Measurements from ENCODE around the gene KRT7. TPM values are rescaled to one million over a fixed set of nuclear protein-coding genes. Genes with fewer than 3 reads are reported as not detected.

The KRT7 gene
- total and polyA plus RNA-seq, 9 donors: 0.31 to 7.1 (median 1.2) TPM

- WGBS (ENCODE audit: insufficient coverage): 80% methylated on average over 1 of the region's 3 CpGs
- H3K27me3 ChIP-seq (ENCODE audit: control insufficient read depth, insufficient read depth, low read length): peaks cover 19% of the 10 kb centered on the region
Measured at GRCh38 chr12:52267699-52268098, 34.7 kb downstream of the KRT7 start.

GRCh38 chr12:52268212-52268611 is 35.2 kb downstream of the KRT7 start:
- no peaks in the 10 kb centered on the region for H3K9me3 ChIP-seq (replicated peaks; ENCODE audit: control insufficient read depth, low read depth, low read length)
- no peak overlapping the region for H3K4me3 ChIP-seq (ENCODE audit: low read length)
- H3K4me1 ChIP-seq (ENCODE audit: control insufficient read depth, insufficient read depth, low read length): peaks cover 11% of the 10 kb centered on the region
- WGBS (ENCODE audit: insufficient coverage): 50% methylated on average over 1 of the region's 2 CpGs
- no peak for DNase-seq
- H3K27me3 ChIP-seq (ENCODE audit: control insufficient read depth, insufficient read depth, low read length): peaks cover 17% of the 10 kb centered on the region
- no peak overlapping the region for H3K27ac ChIP-seq (ENCODE audit: low read length)
- H3K36me3 ChIP-seq (ENCODE audit: control insufficient read depth, insufficient read depth, low read length): no peaks in the 10 kb centered on the region

More at GRCh38 chr12:52267699-52268098, 34.7 kb downstream of the KRT7 start:
- Histone ChIP-seq H3K9me3 (replicated peaks; ENCODE audit: control insufficient read depth, low read depth, low read length) (no peaks in the 10 kb centered on the region), H3K4me3 (ENCODE audit: low read length) (no peak overlapping the region), H3K36me3 (ENCODE audit: control insufficient read depth, insufficient read depth, low read length) (no peaks in the 10 kb centered on the region), H3K4me1 (ENCODE audit: control insufficient read depth, insufficient read depth, low read length) (peaks cover 11% of the 10 kb centered on the region), H3K27ac (ENCODE audit: low read length) (no peak overlapping the region)
- DNase-seq: no peak

- no peak overlapping the region for H3K4me3 ChIP-seq (ENCODE audit: low read length)
- H3K9me3 ChIP-seq (replicated peaks; ENCODE audit: control insufficient read depth, low read depth, low read length): no peaks in the 10 kb centered on the region
- WGBS (ENCODE audit: insufficient coverage): 68% methylated on average over 2 of the region's 6 CpGs
- H3K27me3 ChIP-seq (ENCODE audit: control insufficient read depth, insufficient read depth, low read length): peaks cover 22% of the 10 kb centered on the region
- H3K4me1 ChIP-seq (ENCODE audit: control insufficient read depth, insufficient read depth, low read length): no peaks in the 10 kb centered on the region
- H3K36me3 ChIP-seq (ENCODE audit: control insufficient read depth, insufficient read depth, low read length): no peaks in the 10 kb centered on the region
- no peak overlapping the region for H3K27ac ChIP-seq (ENCODE audit: low read length)
- DNase-seq: no peak
Measured at GRCh38 chr12:52270541-52271070, 37.6 kb downstream of the KRT7 start.

- Histone ChIP-seq H3K4me3 (ENCODE audit: low read length) (no peak overlapping the region), H3K27ac (ENCODE audit: low read length) (no peak overlapping the region), H3K4me1 (ENCODE audit: control insufficient read depth, insufficient read depth, low read length) (no peaks in the 10 kb centered on the region), H3K36me3 (ENCODE audit: control insufficient read depth, insufficient read depth, low read length) (no peaks in the 10 kb centered on the region), H3K9me3 (replicated peaks; ENCODE audit: control insufficient read depth, low read depth, low read length) (no peaks in the 10 kb centered on the region), H3K27me3 (ENCODE audit: control insufficient read depth, insufficient read depth, low read length) (peaks cover 24% of the 10 kb centered on the region)
- no CpG with 5 or more reads among the region's 1 CpG for WGBS (ENCODE audit: insufficient coverage)
- no peak for DNase-seq
Measured at GRCh38 chr12:52271158-52271557, 38.1 kb downstream of the KRT7 start.

- no peaks in the 10 kb centered on the region for H3K36me3 ChIP-seq (ENCODE audit: control insufficient read depth, insufficient read depth, low read length)
- peaks cover 12% of the 10 kb centered on the region for H3K4me1 ChIP-seq (ENCODE audit: control insufficient read depth, insufficient read depth, low read length)
- DNase-seq: no peak
- H3K27me3 ChIP-seq (ENCODE audit: control insufficient read depth, insufficient read depth, low read length): peaks cover 43% of the 10 kb centered on the region
- 34% methylated on average over 3 of the region's 3 CpGs for WGBS (ENCODE audit: insufficient coverage)
- H3K4me3 ChIP-seq (ENCODE audit: low read length): no peak within 1 kb of the TSS
- no peaks in the 10 kb centered on the region for H3K9me3 ChIP-seq (replicated peaks; ENCODE audit: control insufficient read depth, low read depth, low read length)
- no peak within 1 kb of the TSS for H3K27ac ChIP-seq (ENCODE audit: low read length)
Measured at GRCh38 chr12:52274521-52275120, 41.6 kb downstream of the KRT7 start, which contains the start of gene KRT86. Gene KRT86, plus strand, starts transcription at chr12:52274645. Its CDS starts 27,272 bp downstream, at chr12:52301917.

GRCh38 chr12:52275686-52276085 is 42.6 kb downstream of the KRT7 start:
- DNase-seq: no peak
- H3K4me1 ChIP-seq (ENCODE audit: control insufficient read depth, insufficient read depth, low read length): peaks cover 21% of the 10 kb centered on the region
- H3K27me3 ChIP-seq (ENCODE audit: control insufficient read depth, insufficient read depth, low read length): peaks cover 39% of the 10 kb centered on the region
- H3K9me3 ChIP-seq (replicated peaks; ENCODE audit: control insufficient read depth, low read depth, low read length): no peaks in the 10 kb centered on the region
- 57% methylated on average over 2 of the region's 3 CpGs for WGBS (ENCODE audit: insufficient coverage)
- H3K36me3 ChIP-seq (ENCODE audit: control insufficient read depth, insufficient read depth, low read length): no peaks in the 10 kb centered on the region
- H3K27ac ChIP-seq (ENCODE audit: low read length): no peak overlapping the region
- H3K4me3 ChIP-seq (ENCODE audit: low read length): no peak overlapping the region

- Histone ChIP-seq H3K27me3 (ENCODE audit: control insufficient read depth, insufficient read depth, low read length) (peaks cover 38% of the 10 kb centered on the region), H3K27ac (ENCODE audit: low read length) (no peak overlapping the region), H3K4me1 (ENCODE audit: control insufficient read depth, insufficient read depth, low read length) (peaks cover 29% of the 10 kb centered on the region), H3K9me3 (replicated peaks; ENCODE audit: control insufficient read depth, low read depth, low read length) (no peaks in the 10 kb centered on the region), H3K36me3 (ENCODE audit: control insufficient read depth, insufficient read depth, low read length) (no peaks in the 10 kb centered on the region), H3K4me3 (ENCODE audit: low read length) (no peak overlapping the region)
- 73% methylated on average over 6 of the region's 9 CpGs for WGBS (ENCODE audit: insufficient coverage)
- DNase-seq: no peak
Measured at GRCh38 chr12:52277486-52278245, 44.6 kb downstream of the KRT7 start.

- no peaks in the 10 kb centered on the region for H3K36me3 ChIP-seq (ENCODE audit: control insufficient read depth, insufficient read depth, low read length)
- no peak overlapping the region for H3K27ac ChIP-seq (ENCODE audit: low read length)
- no peaks in the 10 kb centered on the region for H3K9me3 ChIP-seq (replicated peaks; ENCODE audit: control insufficient read depth, low read depth, low read length)
- H3K4me1 ChIP-seq (ENCODE audit: control insufficient read depth, insufficient read depth, low read length): peaks cover 29% of the 10 kb centered on the region
- peak; percentile 70 for DNase-seq
- H3K4me3 ChIP-seq (ENCODE audit: low read length): no peak overlapping the region
- H3K27me3 ChIP-seq (ENCODE audit: control insufficient read depth, insufficient read depth, low read length): peaks cover 39% of the 10 kb centered on the region
- 4% methylated on average over 21 of the region's 32 CpGs for WGBS (ENCODE audit: insufficient coverage)
Measured at GRCh38 chr12:52278575-52279421, 45.8 kb downstream of the KRT7 start.

GRCh38 chr12:52279422-52280318 is 46.6 kb downstream of the KRT7 start:
- no peak for DNase-seq
- Histone ChIP-seq H3K27me3 (ENCODE audit: control insufficient read depth, insufficient read depth, low read length) (peaks cover 36% of the 10 kb centered on the region), H3K36me3 (ENCODE audit: control insufficient read depth, insufficient read depth, low read length) (no peaks in the 10 kb centered on the region), H3K9me3 (replicated peaks; ENCODE audit: control insufficient read depth, low read depth, low read length) (no peaks in the 10 kb centered on the region), H3K4me1 (ENCODE audit: control insufficient read depth, insufficient read depth, low read length) (peaks cover 29% of the 10 kb centered on the region), H3K27ac (ENCODE audit: low read length) (no peak overlapping the region), H3K4me3 (ENCODE audit: low read length) (no peak overlapping the region)
- 97% methylated on average over 5 of the region's 14 CpGs for WGBS (ENCODE audit: insufficient coverage)
